IMR-90 (cell line): ENCODE results near the gene HCFC1.

Experiments used
- CHD1 ChIP-seq: IDR thresholded peaks from 2 replicates; pipeline ENCODE4 v1.6.1; 2012; ENCODE audit warnings: low read depth, low read length, improper control_type of control experiment
- CTCF ChIP-seq: conservative IDR thresholded peaks from 2 replicates; pipeline ENCODE4 v1.5.1; 2012; ENCODE audit warnings: mild to moderate bottlenecking, low read depth, low read length, improper control_type of control experiment
- FOS ChIP-seq: fragments of 150-350 bp; IDR thresholded peaks from 2 replicates; pipeline ENCODE4 v1.6.1; 2016; ENCODE audit warnings: low read depth, low read length
- MXI1 ChIP-seq: IDR thresholded peaks from 2 replicates; pipeline ENCODE4 v1.6.1; 2012; ENCODE audit warnings: low read depth, mild to moderate bottlenecking, low read length, moderate library complexity, borderline replicate concordance
- POLR2A ChIP-seq: IDR thresholded peaks from 2 replicates; pipeline ENCODE4 v1.6.1; 2012; ENCODE audit warnings: mild to moderate bottlenecking, low read depth, low read length
- RFX5 ChIP-seq: IDR thresholded peaks from 2 replicates; pipeline ENCODE4 v1.8.0; 2012; ENCODE audit warnings: low read depth, mild to moderate bottlenecking, low read length, moderate library complexity
- SMC3 ChIP-seq: fragments of 150-350 bp; IDR thresholded peaks from 2 replicates; pipeline ENCODE4 v1.6.1; 2016; ENCODE audit warnings: low read depth, mild to moderate bottlenecking, antibody characterized with exemption, low read length, moderate library complexity

GRCh38 chrX:153913211-153913610, 58.4 kb downstream of the HCFC1 start:
- no peak for TF ChIP-seq RFX5
- TF ChIP-seq CTCF, result no peak
- TF ChIP-seq SMC3, result no peak
- TF ChIP-seq POLR2A, result no peak
- TF ChIP-seq MXI1, result no peak
- no peak for TF ChIP-seq FOS
- no peak for TF ChIP-seq CHD1
